Measurements from ENCODE around the gene COBL.

The COBL gene

GRCh38 chr7:51262796-51263531, 53.6 kb downstream of the COBL start:
- DNase-seq, result no peak
- no peak overlapping the region for H3K4me3 Mint-ChIP-seq
- H3K36me3 Mint-ChIP-seq (ENCODE audit: low read depth), result no peaks in the 10 kb centered on the region
- H3K27me3 Mint-ChIP-seq (ENCODE audit: low read depth, poor library complexity), result peaks cover 2% of the 10 kb centered on the region
- no peaks in the 10 kb centered on the region for H3K9me3 Mint-ChIP-seq
- peaks cover 22% of the 10 kb centered on the region for H3K4me1 Mint-ChIP-seq
- TF ChIP-seq, protein P1, sequence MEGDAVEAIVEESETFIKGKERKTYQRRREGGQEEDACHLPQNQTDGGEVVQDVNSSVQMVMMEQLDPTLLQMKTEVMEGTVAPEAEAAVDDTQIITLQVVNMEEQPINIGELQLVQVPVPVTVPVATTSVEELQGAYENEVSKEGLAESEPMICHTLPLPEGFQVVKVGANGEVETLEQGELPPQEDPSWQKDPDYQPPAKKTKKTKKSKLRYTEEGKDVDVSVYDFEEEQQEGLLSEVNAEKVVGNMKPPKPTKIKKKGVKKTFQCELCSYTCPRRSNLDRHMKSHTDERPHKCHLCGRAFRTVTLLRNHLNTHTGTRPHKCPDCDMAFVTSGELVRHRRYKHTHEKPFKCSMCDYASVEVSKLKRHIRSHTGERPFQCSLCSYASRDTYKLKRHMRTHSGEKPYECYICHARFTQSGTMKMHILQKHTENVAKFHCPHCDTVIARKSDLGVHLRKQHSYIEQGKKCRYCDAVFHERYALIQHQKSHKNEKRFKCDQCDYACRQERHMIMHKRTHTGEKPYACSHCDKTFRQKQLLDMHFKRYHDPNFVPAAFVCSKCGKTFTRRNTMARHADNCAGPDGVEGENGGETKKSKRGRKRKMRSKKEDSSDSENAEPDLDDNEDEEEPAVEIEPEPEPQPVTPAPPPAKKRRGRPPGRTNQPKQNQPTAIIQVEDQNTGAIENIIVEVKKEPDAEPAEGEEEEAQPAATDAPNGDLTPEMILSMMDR (IDR thresholded peaks at IDR 0.05), result no peak
- no peak overlapping the region for H3K27ac Mint-ChIP-seq

- H3K27me3 Mint-ChIP-seq (ENCODE audit: low read depth, poor library complexity), result peaks cover 2% of the 10 kb centered on the region
- peaks cover 22% of the 10 kb centered on the region for H3K4me1 Mint-ChIP-seq
- no peak overlapping the region for H3K4me3 Mint-ChIP-seq
- no peaks in the 10 kb centered on the region for H3K9me3 Mint-ChIP-seq
- TF ChIP-seq, protein P1 (IDR thresholded peaks at IDR 0.05), result no peak
- no peak for DNase-seq
- H3K27ac Mint-ChIP-seq, result no peak overlapping the region
- no peaks in the 10 kb centered on the region for H3K36me3 Mint-ChIP-seq (ENCODE audit: low read depth)
Measured at GRCh38 chr7:51261950-51262795, 54.4 kb downstream of the COBL start.

DNA sequence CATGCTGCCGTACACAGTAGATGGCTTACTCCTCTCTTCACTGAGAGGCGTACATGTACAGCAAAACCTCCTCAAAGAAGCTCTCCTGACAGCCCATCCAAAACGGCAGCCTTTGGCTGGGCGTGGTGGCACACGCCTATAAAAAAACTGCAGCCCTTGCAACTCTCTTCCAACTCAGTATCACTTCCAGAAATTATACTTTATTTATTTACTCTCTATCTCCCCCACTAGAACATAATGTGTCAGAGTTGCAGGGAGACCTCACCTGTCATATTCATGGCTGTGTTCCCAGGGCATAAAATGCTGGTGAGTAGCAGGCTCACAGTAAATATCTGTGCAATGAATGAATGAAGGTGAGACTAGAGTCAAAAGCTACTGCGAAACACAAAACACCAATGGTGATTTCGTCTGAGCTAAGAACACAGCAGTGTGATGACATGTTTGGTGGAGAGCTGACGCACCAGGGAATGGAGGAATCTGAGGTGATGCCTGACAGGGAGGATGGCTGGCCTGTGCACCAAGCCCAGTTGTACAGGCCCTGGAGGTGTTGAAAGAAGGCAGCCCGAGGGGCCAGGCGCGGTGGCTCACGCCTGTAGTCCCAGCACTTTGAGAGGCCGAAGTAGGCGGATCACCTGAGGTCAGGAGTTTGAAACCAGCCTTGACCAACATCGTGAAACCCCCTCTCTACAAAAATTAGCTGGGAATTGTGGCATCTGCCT, 55.3 kb downstream of the COBL start:
- peaks cover 22% of the 10 kb centered on the region for H3K4me1 Mint-ChIP-seq
- peak overlapping the region; percentile 2 for H3K27ac Mint-ChIP-seq
- no peaks in the 10 kb centered on the region for H3K9me3 Mint-ChIP-seq
- H3K27me3 Mint-ChIP-seq (ENCODE audit: low read depth, poor library complexity), result peaks cover 2% of the 10 kb centered on the region
- TF ChIP-seq, protein P1 (IDR thresholded peaks at IDR 0.05), result no peak
- DNase-seq, result no peak
- no peak overlapping the region for H3K4me3 Mint-ChIP-seq
- H3K36me3 Mint-ChIP-seq (ENCODE audit: low read depth), result no peaks in the 10 kb centered on the region

DNA sequence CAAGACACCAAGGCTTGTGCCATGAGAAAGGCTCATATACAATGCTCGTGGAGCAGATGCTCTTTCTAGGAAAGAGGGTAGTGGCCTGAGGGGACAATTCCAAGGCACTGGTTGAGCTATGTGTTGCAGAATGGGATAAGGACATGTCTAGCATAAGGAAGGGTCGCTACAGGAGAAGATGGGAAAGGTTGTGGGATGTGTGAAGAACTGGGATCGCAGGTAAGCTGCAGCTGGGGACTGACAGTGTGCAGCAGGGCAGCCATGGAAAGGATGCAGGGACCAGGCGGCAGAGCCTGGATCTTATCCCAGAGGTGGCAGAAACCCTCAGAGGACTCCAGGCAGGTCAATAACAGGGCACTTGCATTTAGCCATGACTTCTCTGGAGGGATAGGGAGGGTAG, 56.1 kb downstream of the COBL start:
- H3K9me3 Mint-ChIP-seq, result no peaks in the 10 kb centered on the region
- H3K27me3 Mint-ChIP-seq (ENCODE audit: low read depth, poor library complexity), result peaks cover 2% of the 10 kb centered on the region
- H3K4me1 Mint-ChIP-seq, result peaks cover 22% of the 10 kb centered on the region
- TF ChIP-seq, protein P1 (IDR thresholded peaks at IDR 0.05), result no peak
- no peak overlapping the region for H3K27ac Mint-ChIP-seq
- H3K36me3 Mint-ChIP-seq (ENCODE audit: low read depth), result no peaks in the 10 kb centered on the region
- no peak overlapping the region for H3K4me3 Mint-ChIP-seq
- DNase-seq, result no peak

GRCh38 chr7:51259766-51260165, 56.8 kb downstream of the COBL start:
- Mint-ChIP-seq H3K9me3 (no peaks in the 10 kb centered on the region), H3K4me3 (no peak overlapping the region), H3K27me3 (ENCODE audit: low read depth, poor library complexity) (peaks cover 2% of the 10 kb centered on the region), H3K36me3 (ENCODE audit: low read depth) (no peaks in the 10 kb centered on the region), H3K4me1 (peaks cover 22% of the 10 kb centered on the region), H3K27ac (no peak overlapping the region)
- TF ChIP-seq, protein P1 (IDR thresholded peaks at IDR 0.05), result no peak
- DNase-seq, result no peak
